Activated CD4-positive, alpha-beta T cell treated with anti-CD3 and anti-CD28 coated beads, Interleukin-2, amount 10 ng/mL, durations not matched to agents 7 days and 5 days (primary cell): ENCODE data around the gene TRABD2A. TPM values are rescaled to one million over a fixed set of nuclear protein-coding genes. Genes with fewer than 3 reads are reported as not detected.
A peak's percentile ranks its signal among the peaks of the same experiment; 100 is the strongest.
"Not testable (repeated sequence)": the region's sequence is repeated elsewhere in the genome, so short reads cannot be mapped to it uniquely, and the experiment has no call there.

Experiments
- CTCF ChIA-PET: fragments of 350-600 bp; sonication (Branson Sonifier 250); formaldehyde crosslinking; loops from one replicate; lab custom pipeline; 2021; ENCODE audit warnings: antibody characterized with exemption; lab: Charles Lee
- POLR2A ChIA-PET: fragments of 350-600 bp; sonication (Branson Sonifier 250); formaldehyde crosslinking; loops from one replicate; lab custom pipeline; 2021; ENCODE audit warnings: antibody characterized with exemption; lab: Charles Lee
- DNase-seq: peaks from one replicate; pipeline ENCODE4 v3.0.0-alpha.2; 2020
- H3K27ac Mint-ChIP-seq: one replicate; pipeline ENCODE4 v1.8.0; 2021; ENCODE audit warnings: mild to moderate bottlenecking, moderate library complexity, mixed read lengths
- H3K27me3 Mint-ChIP-seq: one replicate; pipeline ENCODE4 v1.8.0; 2021; ENCODE audit warnings: mixed read lengths
- H3K36me3 Mint-ChIP-seq: one replicate; pipeline ENCODE4 v1.8.0; 2021; ENCODE audit warnings: low read depth, mixed read lengths
- H3K4me1 Mint-ChIP-seq: one replicate; pipeline ENCODE4 v1.8.0; 2021; ENCODE audit warnings: mixed read lengths
- H3K4me3 Mint-ChIP-seq: one replicate; pipeline ENCODE4 v1.8.0; 2021; ENCODE audit warnings: mild to moderate bottlenecking, moderate library complexity, mixed read lengths
- H3K9me3 Mint-ChIP-seq: one replicate; pipeline ENCODE4 v1.8.0; 2021; ENCODE audit warnings: mixed read lengths
- total RNA-seq, 2 experiments: library from RNA; stranded (reverse); gene quantifications; one replicate each; pipeline ENCODE4 v1.2.3, GENCODE V29; 2021

TRABD2A gene
- total RNA-seq, 2 experiments from 2014 or later, result 70.2 to 74.6 TPM

DNA sequence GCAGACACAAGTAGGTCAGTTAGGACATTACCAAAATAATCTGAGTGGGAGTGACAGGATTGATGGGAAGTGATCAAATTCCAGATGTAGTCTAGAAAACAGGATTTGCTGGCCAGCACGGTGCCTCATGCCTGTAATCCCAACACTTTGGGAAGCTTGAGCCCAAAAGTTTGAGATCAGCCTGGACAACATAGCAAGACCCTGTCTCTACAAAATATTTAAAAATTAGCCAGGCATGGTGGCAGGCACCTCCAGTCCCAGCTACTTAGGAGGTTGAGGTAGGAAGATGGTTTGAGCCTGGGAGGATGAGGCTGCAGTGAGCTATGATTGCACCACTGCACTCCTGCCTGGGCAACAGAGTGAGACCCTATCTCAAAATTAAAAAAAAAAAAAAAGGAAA lies 5.3 kb downstream of the TRABD2A start:
- POLR2A ChIA-PET, H3K27ac Mint-ChIP-seq, H3K9me3 Mint-ChIP-seq, H3K27me3 Mint-ChIP-seq, DNase-seq, H3K4me3 Mint-ChIP-seq: not testable (repeated sequence)
- Mint-ChIP-seq H3K36me3 (peaks cover 63% of the 10 kb centered on the region), H3K4me1 (peaks cover 76% of the 10 kb centered on the region)
- CTCF ChIA-PET, result interaction anchor here (0.7 to 9.5 kb wide), 4 partner anchors 10 to 371 kb away, joined by 3 to 69 read pairs (median 5); no protein-coding TSS in a partner anchor

DNA sequence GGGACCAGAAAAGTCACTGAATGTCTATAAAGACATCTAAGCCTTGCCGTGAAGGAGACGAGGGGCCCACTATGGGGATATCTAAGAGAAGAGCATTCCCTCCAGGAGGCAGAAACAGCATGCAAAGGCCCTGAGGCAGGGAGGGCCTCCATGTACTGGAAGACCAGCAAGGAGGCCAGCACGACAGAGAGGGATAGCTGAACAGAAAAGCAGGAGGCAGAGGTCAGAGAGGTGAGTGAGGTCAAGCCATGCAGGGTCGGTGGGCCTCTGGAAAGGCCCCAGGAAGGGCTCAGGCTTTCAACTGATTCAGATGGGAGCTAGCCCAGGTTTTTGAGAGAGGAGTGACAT lies 5.7 kb downstream of the TRABD2A start:
- Mint-ChIP-seq H3K9me3 (no peaks in the 10 kb centered on the region), H3K27ac (peak overlapping the region; percentile 64), H3K27me3 (no peaks in the 10 kb centered on the region), H3K4me1 (peaks cover 80% of the 10 kb centered on the region), H3K36me3 (peaks cover 65% of the 10 kb centered on the region), H3K4me3 (no peak overlapping the region)
- ChIA-PET POLR2A (no interaction called here), CTCF (interaction anchor here (0.7 to 9.5 kb wide), 4 partner anchors 10 to 371 kb away, joined by 3 to 69 read pairs (median 5); no protein-coding TSS in a partner anchor)
- DNase-seq, result no peak

DNA sequence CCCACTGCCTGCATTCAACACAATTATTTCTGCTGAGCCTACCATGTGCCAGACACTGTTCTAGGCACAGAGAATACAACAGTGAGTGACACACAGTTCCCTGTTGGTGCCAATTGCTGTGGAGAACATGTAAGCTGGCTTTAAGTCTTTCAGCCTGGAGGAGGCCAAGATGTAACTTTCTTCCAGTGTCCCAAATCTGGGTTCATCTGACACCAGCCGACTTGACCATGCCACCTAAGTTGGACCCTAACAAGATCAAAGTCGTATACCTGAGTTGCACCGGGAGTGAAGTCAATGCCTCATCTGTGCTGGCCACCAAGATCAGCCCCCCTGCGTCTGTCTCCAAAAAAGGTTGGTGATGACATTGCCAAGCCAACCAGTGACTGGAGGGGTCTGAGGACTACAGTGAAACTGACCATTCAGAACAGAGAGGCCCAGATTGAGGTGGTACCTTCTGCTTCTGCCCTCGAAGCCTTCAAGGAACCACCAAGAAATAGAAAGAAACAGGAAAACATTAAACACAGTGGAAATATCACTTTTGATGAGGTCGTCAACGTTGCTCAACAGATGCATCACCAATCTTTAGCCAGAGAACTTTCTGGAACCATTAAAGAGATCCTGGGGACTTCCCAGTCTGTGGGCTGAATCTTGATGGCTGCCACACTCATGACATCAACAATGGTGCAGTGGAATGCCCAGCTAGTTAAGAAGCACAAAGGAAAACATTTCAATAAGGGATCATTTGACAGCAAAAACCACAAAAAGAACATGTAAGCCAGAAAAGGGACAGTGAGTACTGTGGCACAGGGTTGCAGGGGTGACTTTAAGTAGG lies 6.3 kb downstream of the TRABD2A start:
- ChIA-PET POLR2A (no interaction called here), CTCF (interaction anchor here (1.0 to 9.5 kb wide), 3 partner anchors 9 to 96 kb away, joined by 3 to 69 read pairs (median 7); no protein-coding TSS in a partner anchor)
- H3K27ac Mint-ChIP-seq, result peak overlapping the region; percentile 64
- H3K4me3 Mint-ChIP-seq, result no peak overlapping the region
- no peaks in the 10 kb centered on the region for H3K27me3 Mint-ChIP-seq
- DNase-seq, result no peak
- no peaks in the 10 kb centered on the region for H3K9me3 Mint-ChIP-seq
- H3K36me3 Mint-ChIP-seq, result peaks cover 66% of the 10 kb centered on the region
- peaks cover 83% of the 10 kb centered on the region for H3K4me1 Mint-ChIP-seq

DNA sequence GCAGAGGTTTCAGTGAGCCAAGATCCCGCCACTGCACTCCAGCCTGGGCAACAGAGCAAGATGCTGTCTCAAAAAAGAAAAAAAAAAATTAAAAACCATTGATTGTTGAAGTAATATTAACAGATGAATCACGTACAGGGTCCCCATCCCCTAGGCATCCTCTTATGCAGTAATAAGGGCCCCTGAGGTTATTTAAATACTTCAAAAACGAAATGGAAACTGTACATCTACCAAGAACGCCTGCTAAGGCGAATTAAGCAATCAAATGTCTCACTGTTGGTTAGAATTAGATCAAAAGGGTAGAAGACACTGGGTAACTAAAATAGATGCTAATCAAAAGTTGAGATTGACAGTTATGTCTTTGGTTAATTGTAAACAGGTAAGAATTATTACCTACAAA lies 7.5 kb downstream of the TRABD2A start:
- no peak for DNase-seq
- POLR2A ChIA-PET, result no interaction called here
- Mint-ChIP-seq H3K27me3 (no peaks in the 10 kb centered on the region), H3K27ac (no peak overlapping the region), H3K4me1 (peaks cover 76% of the 10 kb centered on the region), H3K9me3 (no peaks in the 10 kb centered on the region), H3K4me3 (no peak overlapping the region), H3K36me3 (peaks cover 69% of the 10 kb centered on the region)
- CTCF ChIA-PET, result interaction anchor here (0.6 kb wide), 1 partner anchor 260 kb away, joined by 3 read pairs; no protein-coding TSS in a partner anchor

DNA sequence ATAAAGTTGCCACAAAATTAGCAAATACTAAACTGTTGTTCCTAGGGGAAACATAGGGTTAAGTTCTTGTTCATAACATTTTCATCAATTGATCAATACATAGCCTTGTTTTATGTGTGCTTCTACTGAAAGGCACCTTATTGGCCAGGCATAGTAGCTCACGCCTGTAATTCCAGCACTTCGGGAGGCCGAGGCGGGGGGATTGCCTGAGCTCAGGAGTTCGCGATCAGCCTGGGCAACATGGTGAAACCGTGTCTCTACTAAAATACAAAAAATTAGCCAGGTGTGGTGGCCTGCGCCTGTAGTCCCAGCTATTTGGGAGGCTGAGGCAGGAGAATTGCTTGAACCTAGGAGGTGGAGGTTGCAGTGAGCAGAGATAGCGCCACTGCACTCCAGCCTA lies 8.2 kb downstream of the TRABD2A start:
- Mint-ChIP-seq H3K4me1 (peaks cover 74% of the 10 kb centered on the region), H3K36me3 (peaks cover 71% of the 10 kb centered on the region)
- not testable (repeated sequence) for H3K27me3 Mint-ChIP-seq, H3K9me3 Mint-ChIP-seq, DNase-seq, H3K27ac Mint-ChIP-seq, H3K4me3 Mint-ChIP-seq
- CTCF ChIA-PET, result interaction anchor here (0.6 to 1.2 kb wide), 4 partner anchors 11 to 259 kb away, joined by 3 to 4 read pairs (median 3); no protein-coding TSS in a partner anchor
- POLR2A ChIA-PET, result interaction anchor here (0.7 kb wide), 1 partner anchor 34 kb away, joined by 3 read pairs; no protein-coding TSS in a partner anchor

DNA sequence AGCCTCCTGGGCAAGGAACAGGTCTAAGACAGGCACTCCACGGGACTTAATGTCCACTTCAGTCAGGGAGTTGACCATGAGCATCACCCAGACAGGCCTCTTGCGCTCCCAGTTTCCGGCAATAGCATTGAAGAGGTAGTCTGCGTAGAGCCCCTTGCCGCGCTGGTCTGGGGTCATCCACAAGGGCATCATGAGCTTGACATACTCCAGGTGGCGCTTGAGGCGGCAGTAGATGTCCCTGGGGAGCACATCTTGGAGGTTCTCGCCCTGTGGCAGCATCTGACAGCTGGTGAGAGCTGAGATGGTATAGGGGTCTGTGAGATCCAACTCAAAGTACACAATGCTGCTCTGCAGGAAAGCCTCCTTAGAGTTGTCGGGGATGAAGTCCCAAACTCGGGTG lies 10.6 kb downstream of the TRABD2A start:
- no peak for DNase-seq
- POLR2A ChIA-PET, result no interaction called here
- no peak overlapping the region for H3K27ac Mint-ChIP-seq
- H3K9me3 Mint-ChIP-seq, result peaks cover 2% of the 10 kb centered on the region
- H3K4me3 Mint-ChIP-seq, result no peak overlapping the region
- peaks cover 60% of the 10 kb centered on the region for H3K36me3 Mint-ChIP-seq
- H3K27me3 Mint-ChIP-seq, result no peaks in the 10 kb centered on the region
- CTCF ChIA-PET, result interaction anchor here (0.7 to 3.4 kb wide), 5 partner anchors 8 to 55 kb away, joined by 3 to 19 read pairs (median 7); partner anchors contain the start of gene TRABD2A
- H3K4me1 Mint-ChIP-seq, result peaks cover 74% of the 10 kb centered on the region

DNA sequence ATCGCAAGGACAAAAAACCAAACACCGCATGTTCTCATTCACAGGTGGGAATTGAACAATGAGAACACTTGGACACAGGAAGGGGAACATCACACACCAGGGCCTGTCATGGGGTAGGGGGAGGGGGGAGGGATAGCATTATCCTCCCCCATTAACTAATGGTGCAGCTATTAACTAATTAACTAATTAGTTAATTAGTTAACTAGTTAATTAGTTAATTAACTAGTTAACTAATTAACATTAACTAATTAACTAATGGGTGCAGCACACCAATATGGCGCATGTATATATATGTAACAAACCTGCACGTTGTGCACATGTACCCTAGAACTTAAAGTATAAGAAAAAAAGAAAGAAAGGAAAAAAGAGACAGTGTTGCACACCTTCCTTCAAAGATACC lies 12.6 kb downstream of the TRABD2A start:
- H3K9me3 Mint-ChIP-seq, H3K27me3 Mint-ChIP-seq, POLR2A ChIA-PET, DNase-seq, H3K27ac Mint-ChIP-seq, H3K4me3 Mint-ChIP-seq: not testable (repeated sequence)
- CTCF ChIA-PET, result interaction anchor here (0.6 to 3.4 kb wide), 2 partner anchors 13 to 357 kb away, joined by 3 to 19 read pairs; partner anchors contain the start of gene TRABD2A
- Mint-ChIP-seq H3K4me1 (peaks cover 72% of the 10 kb centered on the region), H3K36me3 (peaks cover 52% of the 10 kb centered on the region)

DNA sequence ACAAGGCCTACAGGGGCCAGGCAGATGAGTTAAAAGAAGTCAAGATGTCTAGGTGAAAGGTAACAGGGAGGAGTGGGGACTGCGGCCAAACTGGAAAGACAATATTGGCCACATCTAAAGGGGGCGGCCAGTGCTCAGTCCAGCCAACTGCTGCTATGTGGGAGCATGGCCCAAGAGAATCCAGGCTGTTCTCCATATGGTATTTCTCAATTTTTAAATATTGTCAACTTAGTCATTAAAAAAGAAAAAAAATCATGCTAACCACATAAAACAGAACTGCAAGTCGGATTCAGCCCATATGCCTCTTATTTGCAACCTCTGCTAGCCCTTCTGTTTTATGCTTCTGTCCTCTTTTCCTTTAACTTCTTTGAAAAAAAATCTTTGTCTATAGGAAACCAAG lies 14.8 kb downstream of the TRABD2A start:
- POLR2A ChIA-PET, result no interaction called here
- peak overlapping the region; percentile 57 for H3K27ac Mint-ChIP-seq
- H3K27me3 Mint-ChIP-seq, result no peaks in the 10 kb centered on the region
- H3K4me3 Mint-ChIP-seq, result no peak overlapping the region
- H3K36me3 Mint-ChIP-seq, result peaks cover 58% of the 10 kb centered on the region
- H3K4me1 Mint-ChIP-seq, result peaks cover 81% of the 10 kb centered on the region
- no peak for DNase-seq
- H3K9me3 Mint-ChIP-seq, result peaks cover 2% of the 10 kb centered on the region
- CTCF ChIA-PET, result interaction anchor here (1.4 kb wide), 1 partner anchor 10 kb away, joined by 7 read pairs; no protein-coding TSS in a partner anchor

DNA sequence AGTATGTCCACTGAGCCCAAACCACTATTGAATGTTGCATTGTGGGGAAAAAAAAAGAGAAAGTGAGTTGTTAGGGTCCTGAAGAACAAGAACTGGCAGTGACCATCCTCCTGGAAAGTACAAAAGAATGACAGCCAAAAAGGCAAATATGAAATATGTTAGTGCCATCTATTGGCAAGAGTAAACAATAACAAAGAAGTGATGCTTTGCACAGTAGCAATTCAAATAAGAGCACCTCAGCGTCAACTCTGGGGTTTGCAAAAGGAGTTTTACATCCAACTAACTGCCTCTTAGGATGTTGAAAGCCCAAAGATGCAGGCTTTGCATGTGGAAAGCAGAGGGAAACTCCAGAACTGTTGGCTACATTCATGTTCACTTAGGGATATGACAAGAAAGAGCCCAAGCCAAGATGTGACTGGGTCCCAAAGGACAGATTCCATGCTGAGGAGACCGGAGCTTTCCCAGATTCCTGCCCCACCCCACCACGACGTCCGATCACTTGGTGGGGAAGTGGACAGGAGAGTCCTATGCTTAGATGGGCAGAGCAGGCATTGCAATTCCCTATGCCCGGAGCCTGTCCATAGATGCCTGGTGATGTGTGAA lies 15.6 kb downstream of the TRABD2A start:
- Mint-ChIP-seq H3K36me3 (peaks cover 58% of the 10 kb centered on the region), H3K9me3 (peaks cover 2% of the 10 kb centered on the region), H3K4me1 (peaks cover 80% of the 10 kb centered on the region), H3K27ac (peak overlapping the region; percentile 78), H3K27me3 (no peaks in the 10 kb centered on the region), H3K4me3 (no peak overlapping the region)
- CTCF ChIA-PET, result interaction anchor here (0.8 to 1.4 kb wide), 3 partner anchors 11 to 124 kb away, joined by 4 to 7 read pairs (median 5); no protein-coding TSS in a partner anchor
- DNase-seq, result peak; percentile 32
- POLR2A ChIA-PET, result interaction anchor here (0.5 kb wide), 1 partner anchor 29 kb away, joined by 3 read pairs; no protein-coding TSS in a partner anchor

DNA sequence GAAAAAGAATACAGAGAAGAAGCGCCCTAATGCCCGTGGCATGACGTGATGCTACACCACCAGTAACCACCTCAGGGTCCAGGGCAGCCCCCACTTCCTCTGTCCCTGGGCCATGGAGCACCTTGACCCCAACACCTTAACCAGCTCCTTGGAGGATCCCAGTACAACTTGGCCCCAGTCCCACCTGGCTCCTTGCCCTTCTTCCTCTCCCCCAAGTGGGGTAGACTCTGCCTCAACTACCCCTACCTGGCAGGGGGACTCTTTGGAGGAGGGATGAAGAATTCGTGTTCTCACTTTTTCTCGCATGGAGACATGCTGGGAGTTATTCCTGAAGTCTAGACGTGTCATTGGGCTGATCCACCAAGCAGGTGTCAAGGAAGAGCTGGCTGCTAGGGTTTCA lies 18.9 kb downstream of the TRABD2A start:
- Mint-ChIP-seq H3K9me3 (peaks cover 12% of the 10 kb centered on the region), H3K27me3 (no peaks in the 10 kb centered on the region), H3K27ac (peak overlapping the region; percentile 86), H3K36me3 (peaks cover 62% of the 10 kb centered on the region), H3K4me3 (no peak overlapping the region), H3K4me1 (peaks cover 94% of the 10 kb centered on the region)
- POLR2A ChIA-PET, result no interaction called here
- CTCF ChIA-PET, result interaction anchor here (1.1 to 4.6 kb wide), 6 partner anchors 9 to 121 kb away, joined by 5 to 21 read pairs (median 6); partner anchors contain the start of gene TRABD2A
- no peak for DNase-seq

DNA sequence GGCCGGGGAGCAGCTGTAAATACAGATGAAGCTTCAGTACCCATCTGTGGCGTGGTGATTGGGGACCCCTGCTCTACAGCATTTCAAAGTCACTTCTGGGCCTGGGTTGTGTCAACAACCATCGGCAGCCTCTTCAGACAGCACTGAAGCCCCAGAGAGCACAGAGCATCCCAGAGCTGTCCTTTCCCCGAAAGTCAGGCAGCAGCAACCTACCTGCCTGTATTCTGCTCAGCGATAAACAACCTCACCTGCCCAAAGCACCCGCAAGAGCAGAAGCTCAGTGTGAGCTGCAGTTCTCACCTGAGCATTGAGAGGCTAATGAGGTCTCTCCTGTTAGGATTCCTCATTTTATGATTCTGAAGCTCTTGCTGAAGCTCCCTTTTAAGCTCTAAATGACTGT lies 19.3 kb downstream of the TRABD2A start:
- Mint-ChIP-seq H3K36me3 (peaks cover 66% of the 10 kb centered on the region), H3K4me3 (no peak overlapping the region), H3K27ac (peak overlapping the region; percentile 86), H3K27me3 (no peaks in the 10 kb centered on the region), H3K4me1 (peaks cover 94% of the 10 kb centered on the region), H3K9me3 (peaks cover 14% of the 10 kb centered on the region)
- DNase-seq, result no peak
- CTCF ChIA-PET, result interaction anchor here (1.3 to 4.6 kb wide), 5 partner anchors 10 to 64 kb away, joined by 6 to 21 read pairs (median 7); partner anchors contain the start of gene TRABD2A
- POLR2A ChIA-PET, result no interaction called here

DNA sequence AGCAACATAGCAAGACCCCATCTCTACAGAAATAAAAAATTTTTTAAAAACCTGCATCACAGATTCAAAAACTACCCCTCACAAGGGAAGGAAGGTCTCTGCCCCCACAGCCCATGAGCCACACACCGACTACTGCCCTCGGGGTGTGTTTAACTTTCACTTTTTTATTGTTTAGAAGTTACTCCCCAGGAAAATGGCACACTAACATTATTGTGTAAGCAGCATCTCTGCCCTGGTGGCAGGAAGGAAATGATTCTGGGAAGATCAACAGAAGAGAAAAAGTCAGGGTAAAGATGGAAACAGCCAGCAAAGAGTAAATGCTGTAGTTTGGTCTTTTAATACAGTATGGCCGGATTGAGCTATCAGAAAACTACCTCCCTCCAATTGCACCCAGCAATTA lies 21.9 kb downstream of the TRABD2A start:
- CTCF ChIA-PET, result interaction anchor here (3.0 to 4.6 kb wide), 2 partner anchors 9 to 67 kb away, joined by 12 to 21 read pairs; no protein-coding TSS in a partner anchor
- Mint-ChIP-seq H3K36me3 (peaks cover 82% of the 10 kb centered on the region), H3K4me3 (peak overlapping the region; percentile 39)

More for the DNA sequence above, 21.9 kb downstream of the TRABD2A start:
- Mint-ChIP-seq H3K9me3 (peaks cover 24% of the 10 kb centered on the region), H3K27ac (peak overlapping the region; percentile 93), H3K4me1 (peaks cover 93% of the 10 kb centered on the region), H3K27me3 (no peaks in the 10 kb centered on the region)
- POLR2A ChIA-PET, result no interaction called here
- no peak for DNase-seq
